COLO829 (cell line): ENCODE results near the gene KAT8.

Source experiments
- DNase-seq: peaks from one replicate; pipeline ENCODE4 v3.0.0; 2012; ENCODE audit warnings: low spot score

KAT8 gene

DNA sequence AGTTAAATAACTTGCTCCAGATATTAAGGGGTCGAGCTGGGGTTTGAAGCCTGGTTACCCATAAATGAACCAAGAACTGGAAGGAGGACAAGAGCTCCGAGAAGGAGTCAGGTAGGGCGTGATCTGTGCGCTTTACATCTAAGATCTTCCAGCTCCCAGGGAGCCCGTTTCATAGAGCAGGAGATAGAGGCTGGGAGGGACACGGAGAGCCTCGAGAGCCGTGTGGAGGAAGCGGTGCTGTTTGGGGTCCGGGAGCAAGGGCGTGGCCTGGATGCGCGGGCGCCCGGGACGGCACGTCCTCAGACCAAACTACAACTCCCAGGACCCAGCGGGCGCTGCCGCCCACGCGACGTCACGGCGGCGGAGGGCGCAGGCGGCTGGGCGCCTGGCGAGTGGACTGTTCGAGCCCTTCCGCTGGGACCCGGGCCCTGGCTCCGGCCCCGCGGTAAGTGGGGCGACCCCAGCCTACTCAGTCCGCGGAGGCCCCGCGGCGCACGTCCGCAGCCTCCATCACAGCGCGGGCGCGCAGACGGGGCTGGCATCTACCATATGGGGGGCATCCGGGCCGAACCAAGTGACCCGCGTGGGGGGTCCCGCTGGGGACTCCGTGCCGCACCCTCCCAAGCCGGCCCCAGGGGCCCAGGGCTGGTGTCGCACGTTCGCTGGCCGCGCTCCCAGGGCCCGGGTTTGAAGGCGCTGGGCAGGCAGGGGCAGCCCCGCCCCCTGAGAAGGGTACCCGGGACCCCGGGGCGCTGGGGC lies 9.2 kb upstream of the KAT8 start, which contains the start of gene BCKDK:
BCKDK (plus strand) TSS at position 352 of the 759 bp plus-strand sequence. CDS start 838 bp downstream, outside the sequence.
- peak; percentile 72 for DNase-seq

DNA sequence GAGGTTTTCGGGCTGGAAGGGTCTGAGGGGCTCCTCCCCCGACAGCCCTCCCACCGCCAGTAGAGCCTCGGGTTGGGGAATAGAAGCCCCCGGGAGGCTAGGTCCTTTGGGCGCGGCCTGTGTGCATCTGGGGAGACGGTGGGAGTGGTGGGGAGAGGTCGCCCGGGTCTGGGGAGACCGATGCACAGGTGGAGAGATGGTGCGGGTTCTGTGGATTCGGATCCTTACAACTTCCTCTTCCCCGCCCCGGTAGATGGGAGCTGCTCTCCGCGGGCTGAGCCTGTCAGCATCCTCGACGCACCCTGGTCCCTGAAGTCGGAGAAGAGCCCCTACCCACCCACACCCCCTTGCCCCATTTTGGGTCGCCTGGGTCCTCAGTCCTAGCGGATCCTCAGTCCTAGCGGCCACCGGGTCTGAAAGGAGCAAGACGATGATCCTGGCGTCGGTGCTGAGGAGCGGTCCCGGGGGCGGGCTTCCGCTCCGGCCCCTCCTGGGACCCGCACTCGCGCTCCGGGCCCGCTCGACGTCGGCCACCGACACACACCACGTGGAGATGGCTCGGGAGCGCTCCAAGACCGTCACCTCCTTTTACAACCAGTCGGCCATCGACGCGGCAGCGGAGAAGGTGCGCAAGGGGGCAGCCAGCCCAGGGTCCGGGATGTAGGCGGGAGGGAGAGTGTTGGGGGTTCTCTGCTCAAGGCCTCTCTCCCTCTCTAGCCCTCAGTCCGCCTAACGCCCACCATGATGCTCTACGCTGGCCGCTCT lies 8.5 kb upstream of the KAT8 start:
- no peak for DNase-seq

DNA sequence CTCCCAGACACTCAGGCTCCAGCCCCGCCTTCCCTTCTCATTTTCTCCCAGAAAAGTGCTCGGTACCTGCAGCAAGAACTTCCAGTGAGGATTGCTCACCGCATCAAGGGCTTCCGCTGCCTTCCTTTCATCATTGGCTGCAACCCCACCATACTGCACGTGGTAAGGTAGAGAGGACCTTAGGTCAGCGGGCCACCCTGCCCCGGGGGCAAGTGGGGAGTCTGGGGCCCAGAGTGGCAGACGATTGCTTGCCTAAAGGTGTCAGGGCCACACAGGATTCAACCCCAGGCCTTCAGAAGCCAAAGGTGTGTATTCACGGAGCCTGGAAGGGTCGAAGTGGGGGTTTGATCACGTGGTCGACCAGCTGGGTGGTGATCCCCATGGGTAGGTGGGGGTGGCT lies 7.8 kb upstream of the KAT8 start:
- no peak for DNase-seq

DNA sequence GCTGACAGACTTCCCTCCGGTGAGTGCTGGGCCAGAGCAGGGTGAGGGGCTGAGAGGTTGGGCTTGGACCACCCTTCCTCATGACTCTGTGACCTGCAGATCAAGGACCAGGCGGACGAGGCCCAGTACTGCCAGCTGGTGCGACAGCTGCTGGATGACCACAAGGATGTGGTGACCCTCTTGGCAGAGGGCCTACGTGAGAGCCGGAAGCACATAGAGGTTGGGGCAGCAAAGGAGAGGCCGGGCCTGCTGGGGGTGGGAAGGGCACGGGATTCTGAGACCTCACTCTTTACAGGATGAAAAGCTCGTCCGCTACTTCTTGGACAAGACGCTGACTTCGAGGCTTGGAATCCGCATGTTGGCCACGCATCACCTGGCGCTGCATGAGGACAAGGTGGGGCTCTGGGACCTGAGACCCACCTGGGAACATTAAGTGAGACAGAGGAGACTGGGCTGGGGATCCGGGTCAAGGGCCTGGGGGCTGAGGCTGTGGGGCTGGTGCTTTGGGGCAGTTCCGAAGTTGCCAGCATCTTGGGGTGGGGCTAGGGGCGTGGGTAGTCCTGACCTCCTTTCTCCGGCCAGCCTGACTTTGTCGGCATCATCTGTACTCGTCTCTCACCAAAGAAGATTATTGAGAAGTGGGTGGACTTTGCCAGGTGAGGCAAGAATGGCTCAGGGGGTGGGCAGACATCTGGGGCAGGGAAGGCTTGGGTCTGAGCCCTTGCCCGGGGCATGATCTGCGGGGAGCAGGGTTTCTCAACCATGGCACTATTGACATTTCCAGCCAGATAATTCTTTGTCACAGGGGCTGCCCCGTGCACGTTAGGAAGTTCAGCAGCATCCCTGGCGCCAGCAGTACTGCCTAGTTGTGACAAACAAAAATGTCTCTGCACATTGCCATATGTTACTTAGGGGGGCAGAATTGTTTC lies 7.1 kb upstream of the KAT8 start:
- DNase-seq = no peak

DNA sequence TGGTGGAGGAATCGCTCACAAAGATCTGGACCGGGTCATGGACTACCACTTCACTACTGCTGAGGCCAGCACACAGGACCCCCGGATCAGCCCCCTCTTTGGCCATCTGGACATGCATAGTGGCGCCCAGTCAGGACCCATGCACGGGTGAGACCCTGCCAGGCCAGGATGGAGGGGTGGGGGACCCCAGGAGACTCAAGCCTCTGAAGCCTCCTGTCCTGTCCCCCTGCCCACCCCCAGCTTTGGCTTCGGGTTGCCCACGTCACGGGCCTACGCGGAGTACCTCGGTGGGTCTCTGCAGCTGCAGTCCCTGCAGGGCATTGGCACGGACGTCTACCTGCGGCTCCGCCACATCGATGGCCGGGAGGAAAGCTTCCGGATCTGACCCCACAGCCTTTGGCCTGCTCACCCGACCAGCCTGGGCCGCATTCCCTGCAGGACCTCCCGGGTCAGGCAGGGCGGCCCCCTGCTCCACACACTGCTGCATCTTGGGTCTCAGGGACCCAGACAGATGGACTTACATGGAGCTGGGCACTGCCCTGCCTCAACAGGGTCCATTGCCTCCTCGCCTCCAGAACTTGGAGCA lies 5.5 kb upstream of the KAT8 start:
- no peak for DNase-seq

DNA sequence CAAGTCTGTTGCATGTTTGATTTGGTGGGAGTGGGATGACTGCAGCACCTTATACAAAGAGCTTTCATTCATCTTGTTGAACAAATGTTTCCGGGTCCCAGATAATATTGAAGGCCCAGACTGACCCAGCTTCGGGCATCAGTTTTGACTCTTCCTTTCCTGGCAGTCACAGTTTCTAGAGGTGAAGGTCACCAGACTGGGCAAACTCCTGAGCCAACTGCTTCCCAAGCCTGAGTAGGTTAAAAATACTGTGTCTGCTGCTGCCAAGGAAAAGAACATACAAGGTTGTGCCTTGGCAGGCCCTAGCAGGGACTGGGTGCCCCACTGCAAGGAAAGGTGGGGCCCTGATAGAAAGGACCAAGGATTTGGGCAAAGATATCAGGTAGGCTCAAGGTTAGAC lies 4.8 kb upstream of the KAT8 start:
- no peak for DNase-seq

DNA sequence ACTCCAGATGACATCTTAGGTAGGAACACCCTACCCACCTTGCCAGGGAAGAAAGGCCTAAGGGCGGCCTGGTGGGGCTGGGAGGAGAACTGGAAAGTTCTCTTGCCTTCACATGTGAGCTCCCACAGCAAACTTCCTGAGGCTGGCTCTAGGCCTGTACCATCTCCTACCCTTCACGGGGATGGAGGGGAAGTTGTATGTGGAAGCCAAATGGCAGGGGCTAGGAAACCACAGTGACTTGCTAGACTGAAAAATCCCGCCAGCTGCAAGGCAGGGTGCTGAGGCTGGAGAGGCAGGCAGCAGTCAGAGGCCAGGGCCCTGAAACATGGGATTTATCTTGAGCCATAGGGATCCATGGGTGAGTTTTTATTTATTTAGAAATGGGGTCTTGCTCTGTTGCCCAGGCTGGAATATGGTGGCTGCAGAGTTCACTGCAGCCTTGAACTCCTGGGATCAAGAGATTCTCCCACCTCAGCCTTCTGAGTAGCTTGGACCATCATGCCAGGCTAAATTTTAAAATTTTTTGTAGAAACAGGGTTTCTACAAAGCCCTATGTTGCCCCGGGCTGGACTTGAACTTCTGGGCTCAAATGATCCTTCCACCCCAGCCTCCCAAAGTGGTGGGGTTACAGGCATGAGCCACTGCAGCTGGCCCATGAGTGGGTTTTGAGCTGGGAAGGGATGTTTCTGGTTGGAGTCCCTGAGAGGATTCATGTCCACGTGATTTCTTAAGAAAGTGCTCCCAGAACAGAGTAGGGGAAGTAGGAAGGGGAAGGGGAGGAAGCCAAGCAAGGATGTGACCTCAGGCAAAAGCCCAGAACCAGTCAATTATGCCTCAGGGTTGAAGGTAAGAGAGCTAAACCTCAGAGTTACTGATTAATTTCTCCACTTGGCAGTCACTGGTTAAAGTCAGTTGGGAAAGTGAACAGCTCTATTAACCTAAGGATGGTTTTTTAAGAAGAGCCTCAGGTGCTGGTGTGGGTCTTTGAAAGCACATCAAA lies 4.0 kb upstream of the KAT8 start:
- no peak for DNase-seq

DNA sequence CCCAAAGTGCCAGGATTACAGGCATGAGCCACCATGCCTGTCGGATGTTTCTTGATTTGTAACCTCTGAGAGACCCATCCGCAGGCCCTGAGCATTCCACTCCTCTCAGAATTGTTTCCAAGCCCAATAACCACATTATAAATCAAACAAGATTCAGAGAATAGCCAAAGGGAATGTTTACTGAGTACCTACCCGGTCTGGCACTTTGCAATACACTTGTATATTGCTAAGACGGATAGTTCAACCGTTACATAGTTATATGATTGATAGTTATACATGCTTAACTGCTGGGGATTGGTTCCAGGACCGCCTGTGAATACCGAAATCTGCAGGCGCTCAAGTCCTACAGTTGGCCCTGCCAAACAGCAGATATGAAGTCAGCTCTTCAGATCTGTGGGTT lies 3.0 kb upstream of the KAT8 start:
- DNase-seq = no peak

DNA sequence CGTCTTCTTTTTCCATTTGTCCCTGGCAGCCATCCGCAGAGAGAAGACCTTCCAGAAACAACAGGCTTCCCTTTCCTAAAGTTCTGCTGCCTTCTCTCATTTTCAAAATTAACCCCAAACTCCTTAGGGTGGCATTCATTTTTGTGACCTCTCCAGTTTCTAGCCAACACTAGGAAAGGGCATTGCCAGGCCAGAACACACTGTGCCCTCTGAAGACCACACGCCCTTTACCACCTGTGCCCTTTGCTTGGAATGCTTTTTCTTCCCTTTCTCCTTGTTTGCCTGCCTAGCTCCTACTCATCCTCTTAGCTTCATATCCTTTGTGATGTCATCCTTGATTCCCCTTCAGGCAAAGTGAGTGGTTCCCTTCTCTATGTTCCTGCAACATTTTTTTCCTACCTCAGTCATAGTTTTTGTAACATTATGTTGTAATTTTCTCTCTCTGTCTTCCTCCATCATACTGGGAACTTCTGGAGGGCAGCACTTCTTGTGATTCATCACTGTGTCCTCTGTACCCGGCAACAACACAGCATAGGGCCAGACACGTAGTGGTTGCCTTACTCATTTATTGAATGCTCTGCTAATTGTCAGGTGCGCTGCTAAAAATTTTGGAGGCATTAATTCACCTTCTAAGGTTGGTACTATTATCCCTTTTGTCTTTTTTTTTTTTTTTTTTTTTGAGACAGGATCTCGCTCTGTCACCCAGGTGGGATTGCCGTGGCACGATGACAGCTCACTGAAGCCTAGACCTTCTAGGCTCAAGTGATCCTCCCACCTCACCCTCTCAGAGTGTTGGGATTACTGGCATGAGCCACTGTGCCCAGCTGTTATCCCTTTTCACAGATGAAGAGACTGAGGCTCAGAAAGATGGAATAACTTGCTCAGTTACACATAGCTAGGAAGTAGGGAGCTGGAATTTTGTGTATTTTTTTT lies 1.0 kb downstream of the KAT8 start:
- no peak for DNase-seq

DNA sequence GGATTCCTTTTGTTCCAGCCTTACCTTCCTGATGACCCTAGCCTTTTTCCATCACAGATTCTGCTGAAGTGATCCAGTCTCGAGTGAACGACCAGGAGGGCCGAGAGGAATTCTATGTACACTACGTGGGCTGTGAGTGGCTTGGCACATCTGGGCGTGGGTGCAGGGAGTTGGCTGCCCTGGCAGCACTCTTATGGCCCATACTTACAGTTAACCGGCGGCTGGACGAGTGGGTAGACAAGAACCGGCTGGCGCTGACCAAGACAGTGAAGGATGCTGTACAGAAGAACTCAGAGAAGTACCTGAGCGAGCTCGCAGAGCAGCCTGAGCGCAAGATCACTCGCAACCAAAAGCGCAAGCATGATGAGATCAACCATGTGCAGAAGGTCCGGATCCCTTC lies 2.7 kb downstream of the KAT8 start:
- no peak for DNase-seq

DNA sequence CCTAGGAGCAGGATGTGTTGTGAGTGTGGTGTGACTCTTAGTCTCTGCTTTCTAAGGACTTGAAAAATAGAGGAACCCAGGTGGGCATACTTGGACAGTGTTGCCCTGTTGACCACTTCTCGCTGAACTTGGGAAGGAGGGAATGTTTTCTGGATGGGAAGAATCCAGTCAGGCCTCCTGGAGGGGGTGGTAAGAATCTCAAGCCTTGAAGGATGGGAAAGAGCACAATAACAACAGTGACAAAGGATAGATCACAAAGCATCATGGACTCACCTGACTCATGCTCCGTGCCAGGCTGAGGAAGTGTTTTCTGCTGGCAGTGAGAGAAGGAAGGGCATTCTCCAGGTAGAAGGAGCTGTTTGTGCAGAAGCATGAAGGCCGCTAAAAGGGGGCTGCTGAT lies 8.4 kb downstream of the KAT8 start:
- DNase-seq = no peak

DNA sequence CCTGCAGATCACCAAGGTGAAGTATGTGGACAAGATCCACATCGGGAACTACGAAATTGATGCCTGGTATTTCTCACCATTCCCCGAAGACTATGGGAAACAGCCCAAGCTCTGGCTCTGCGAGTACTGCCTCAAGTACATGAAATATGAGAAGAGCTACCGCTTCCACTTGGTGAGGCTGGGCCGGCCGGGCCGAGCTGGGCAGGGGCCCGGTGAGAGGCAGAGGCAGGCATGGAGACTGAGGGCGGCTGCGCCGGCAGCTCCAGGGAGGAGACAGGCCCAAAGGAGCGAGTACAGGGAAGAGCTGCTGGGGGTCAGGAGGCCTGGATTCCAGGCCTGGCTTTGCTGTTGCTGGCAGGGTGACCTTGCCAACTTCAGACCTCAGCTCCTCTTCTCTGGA lies 9.7 kb downstream of the KAT8 start:
- no peak for DNase-seq

DNA sequence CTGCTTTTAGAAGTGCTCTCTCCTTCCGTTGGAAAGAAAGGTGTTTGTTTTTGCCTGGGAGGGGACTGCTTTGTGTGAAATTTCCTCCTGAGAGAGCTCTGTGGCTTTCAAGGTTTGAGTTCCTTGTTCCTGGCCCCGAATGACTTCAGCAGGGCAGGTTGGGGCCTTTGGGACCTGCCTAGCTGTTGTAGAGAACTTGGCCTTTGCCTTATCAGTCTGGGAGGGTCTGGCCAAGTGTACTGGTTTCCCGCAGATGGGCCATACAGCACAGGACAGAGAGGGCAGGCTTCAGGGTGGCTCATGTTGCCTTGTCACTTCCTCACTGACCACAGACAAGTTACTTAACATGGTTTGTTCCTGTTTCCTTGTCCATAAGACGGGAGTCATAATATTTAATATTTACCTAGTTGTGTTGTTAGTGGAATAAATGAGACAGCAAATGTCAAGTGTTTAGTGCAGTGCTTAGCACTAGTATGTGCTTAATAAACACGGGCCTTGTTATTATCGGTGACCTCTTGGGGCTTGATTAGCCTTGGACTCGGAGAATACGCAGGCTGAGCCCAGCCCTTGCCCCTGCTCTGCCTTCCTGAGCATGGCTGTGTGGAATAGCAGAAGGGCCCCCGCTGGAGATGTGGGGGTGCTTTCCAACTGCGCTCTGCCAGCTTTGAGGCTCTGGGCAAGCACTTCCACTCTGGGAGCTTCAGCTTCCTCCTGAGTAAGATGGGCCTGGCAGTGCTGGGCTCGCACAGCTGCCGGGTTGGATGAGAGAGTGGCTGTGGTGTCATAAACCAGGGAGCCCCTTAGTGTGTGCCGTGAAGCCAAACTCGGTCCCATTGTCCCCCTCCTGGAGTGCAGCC lies 11.5 kb downstream of the KAT8 start:
- no peak for DNase-seq

DNA sequence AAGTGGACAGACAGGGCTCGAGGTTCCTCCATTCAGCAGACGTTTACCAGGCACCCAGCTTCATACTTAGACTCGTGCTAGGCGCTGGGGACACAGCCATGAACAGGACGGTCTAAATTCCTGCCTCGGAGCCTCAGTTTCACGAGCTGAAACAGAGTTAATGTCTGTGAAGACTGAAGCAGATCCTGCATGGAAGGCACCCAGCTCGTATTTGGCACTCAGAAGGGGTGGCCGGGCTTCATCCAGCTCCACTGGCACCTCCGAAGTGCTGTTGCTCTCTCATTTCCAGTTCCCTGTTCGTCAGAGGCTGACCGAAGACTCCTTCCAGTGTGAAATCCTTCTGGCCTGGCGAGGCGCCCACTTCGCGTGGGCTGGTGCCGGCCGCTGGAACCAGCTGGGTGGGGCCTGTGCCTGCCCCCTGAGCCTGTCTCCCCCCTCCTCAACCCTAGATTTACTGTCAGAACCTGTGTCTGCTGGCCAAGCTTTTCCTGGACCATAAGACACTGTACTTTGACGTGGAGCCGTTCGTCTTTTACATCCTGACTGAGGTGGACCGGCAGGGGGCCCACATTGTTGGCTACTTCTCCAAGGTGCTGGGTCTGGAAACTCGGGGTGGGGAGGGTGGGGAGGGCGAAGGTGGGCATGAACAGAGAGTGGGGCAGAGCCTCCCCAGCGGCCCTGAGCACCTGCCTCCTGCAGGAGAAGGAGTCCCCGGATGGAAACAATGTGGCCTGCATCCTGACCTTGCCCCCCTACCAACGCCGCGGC lies 12.3 kb downstream of the KAT8 start:
- no peak for DNase-seq

DNA sequence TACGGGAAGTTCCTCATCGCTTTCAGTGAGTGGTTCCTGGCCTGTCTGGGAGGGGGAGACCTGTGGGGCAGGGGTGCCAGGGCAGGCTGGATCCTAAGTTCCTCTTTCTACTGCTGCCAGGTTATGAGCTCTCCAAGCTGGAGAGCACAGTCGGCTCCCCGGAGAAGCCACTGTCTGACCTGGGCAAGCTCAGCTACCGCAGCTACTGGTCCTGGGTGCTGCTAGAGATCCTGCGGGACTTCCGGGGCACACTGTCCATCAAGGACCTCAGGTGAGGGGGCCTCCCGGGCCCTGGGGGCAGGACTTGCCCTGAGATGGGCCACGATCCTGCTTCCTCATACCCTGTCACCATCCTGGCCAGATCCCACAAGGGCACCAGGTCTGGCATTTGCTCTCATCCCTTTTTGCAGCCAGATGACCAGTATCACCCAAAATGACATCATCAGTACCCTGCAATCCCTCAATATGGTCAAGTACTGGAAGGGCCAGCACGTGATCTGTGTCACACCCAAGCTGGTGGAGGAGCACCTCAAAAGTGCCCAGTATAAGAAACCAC lies 12.9 kb downstream of the KAT8 start:
- no peak for DNase-seq

DNA sequence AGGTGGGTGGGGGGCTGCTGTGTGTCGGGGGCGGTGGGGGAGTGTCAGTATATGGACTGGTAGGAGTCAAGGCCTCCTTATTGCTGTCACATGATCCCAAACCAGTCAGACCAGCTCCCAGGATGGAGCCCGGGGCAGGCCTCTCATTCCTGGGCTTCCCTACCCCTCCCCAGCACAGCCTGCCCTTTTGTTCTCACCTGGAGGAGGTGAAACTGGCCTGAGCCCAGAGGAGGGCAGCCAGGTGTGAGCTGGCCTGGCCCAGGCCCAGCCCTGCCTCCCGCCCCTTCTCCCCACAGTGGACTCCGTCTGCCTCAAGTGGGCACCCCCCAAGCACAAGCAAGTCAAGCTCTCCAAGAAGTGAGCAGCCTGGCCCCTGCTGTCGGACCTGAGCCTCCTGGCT lies 13.4 kb downstream of the KAT8 start:
- no peak for DNase-seq

DNA sequence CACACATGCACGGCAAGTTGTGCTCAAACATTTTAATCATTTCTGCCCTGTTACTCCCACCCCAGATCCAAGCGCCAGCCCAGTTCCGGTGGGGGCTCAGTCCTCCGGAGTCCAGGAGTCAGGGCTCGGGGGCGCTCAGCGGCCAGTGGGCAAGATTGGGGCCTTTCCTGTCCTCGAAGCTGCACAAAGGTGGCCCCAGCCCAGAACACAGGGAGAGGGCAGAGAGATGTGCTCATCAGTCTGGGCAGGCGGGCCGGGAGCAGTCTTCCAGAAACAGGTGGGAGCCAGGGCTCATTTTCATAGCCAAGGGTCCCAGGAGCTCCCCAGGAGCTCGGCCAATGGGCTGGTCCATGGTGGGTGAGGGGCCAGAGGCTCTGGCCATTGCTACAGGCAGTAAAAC lies 14.0 kb downstream of the KAT8 start:
- DNase-seq = no peak

DNA sequence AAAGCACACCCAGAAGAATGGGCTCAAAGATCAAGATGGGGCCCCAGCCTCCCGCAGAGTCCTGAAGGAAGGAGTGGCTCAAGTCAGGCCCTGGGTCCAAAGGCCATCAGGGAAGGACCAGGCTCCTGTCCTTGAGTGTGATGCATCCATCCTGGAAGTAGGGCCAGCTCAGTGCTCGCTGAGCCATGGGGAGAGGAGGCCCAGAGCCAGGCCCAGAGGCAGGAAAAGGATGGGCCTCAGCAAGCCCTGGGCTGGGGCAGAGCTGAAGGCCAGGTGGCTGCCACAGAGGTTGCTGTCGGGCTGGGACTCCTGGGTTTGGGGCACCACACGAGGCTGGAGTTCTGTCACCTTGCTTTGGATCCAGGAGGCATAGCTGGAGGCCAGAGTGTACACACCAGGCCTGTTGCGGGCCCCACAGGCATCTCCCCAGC lies 14.4 kb downstream of the KAT8 start:
- DNase-seq = no peak
